Suppressor macrophage treated with lipopolysaccharide for 1 hour (primary cell): Measurements from ENCODE around the gene APOBEC3A.
"Not testable (repeated sequence)": the region's sequence is repeated elsewhere in the genome, so short reads cannot be mapped to it uniquely, and the experiment has no call there.

Source experiments
- DNase-seq, 3 donors: peaks; one replicate each; pipeline ENCODE4 v3.0.0-alpha.2; 2020 to 2022

Gene APOBEC3A

DNA sequence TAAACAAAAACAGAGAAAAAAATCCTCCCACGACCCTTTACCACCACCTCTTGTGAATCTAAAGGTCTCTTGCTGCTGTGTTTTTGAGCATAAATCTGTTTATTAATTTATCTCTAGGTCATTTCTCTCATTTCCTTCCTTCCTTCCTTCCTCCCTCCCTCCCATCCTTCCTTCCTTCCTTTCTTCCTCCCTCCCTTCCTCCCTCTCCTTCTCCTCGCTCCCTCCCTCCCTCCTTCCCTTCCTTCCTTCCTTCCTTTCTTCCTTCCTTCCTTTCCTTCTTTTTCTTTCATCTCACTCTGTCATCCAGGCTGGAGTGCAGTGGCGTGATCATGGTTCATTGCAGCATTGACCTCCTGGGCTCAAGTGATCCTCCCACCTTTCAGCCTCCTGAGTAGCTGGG is 13.5 kb upstream of the APOBEC3A start:
- DNase-seq, result no peak

DNA sequence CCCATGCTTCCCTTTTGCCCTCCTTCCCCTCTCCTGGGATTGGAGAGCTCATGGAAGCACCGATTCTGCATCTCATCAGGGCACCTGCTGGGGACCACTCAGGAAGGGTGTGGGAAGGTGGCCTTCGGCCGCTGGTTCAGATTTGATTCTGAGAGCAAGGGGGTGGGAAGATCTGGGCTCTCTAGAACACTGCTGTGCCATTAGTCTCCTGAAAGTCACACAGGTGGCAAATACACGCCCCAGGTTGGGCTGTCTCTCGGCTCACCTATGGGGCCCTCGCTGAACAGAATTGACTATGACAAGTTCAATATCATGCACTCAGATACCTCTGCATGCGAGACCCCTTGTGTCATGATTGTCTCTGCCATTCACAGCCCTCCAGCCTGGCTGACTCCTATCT is 12.8 kb upstream of the APOBEC3A start:
- DNase-seq, result no peak

DNA sequence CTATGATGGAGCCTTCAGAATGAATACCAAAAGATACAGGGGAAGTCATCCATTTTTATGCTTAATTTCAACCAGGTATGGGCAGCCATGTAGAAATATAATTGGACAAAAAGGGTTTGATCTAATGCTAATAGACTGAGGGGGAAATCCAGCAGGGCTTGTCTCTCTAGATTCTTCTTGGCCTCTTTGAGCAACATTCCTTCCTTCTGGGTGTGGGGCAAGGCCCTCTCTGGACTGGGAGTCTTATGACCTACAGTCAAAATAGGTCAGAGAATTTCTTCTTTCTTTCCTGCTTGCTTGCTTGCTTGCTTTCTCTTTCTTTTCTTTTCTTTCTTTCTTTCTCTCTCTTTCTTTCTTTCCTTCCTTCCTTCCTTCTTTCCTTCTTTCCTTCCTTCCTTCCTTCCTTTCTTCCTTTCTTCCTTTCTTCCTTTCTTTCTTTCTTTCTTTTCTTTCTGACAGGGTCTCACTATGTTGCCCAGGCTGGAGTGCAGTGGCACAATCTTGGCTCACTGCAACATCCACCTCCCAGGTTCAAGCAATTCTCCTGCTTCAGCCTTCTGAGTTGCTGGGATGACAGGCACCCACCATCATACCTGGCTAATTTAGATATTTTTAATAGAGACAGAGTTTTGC is 11.6 kb upstream of the APOBEC3A start:
- DNase-seq, result peak in 1 of 3 donors; percentile 38

DNA sequence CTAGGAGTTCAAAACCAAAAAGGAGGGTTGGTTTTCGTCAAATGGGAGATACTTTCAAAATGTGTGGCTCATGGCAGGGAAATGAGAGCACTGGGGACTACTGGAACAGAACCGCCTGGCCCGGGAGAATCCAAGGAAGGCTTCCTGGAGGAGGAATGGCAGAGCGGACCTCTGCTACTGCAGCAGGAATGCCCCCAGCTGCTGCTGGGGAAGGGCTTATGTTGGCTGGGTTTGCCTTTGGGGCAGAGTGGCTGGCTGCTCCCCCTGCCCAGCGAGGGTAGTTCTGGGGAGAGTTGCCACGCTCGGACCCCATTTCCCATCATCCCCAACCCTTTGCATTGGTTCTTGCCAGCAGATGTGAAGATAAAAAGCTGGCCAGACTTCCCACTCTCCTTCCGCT is 10.6 kb upstream of the APOBEC3A start:
- no peak for DNase-seq

DNA sequence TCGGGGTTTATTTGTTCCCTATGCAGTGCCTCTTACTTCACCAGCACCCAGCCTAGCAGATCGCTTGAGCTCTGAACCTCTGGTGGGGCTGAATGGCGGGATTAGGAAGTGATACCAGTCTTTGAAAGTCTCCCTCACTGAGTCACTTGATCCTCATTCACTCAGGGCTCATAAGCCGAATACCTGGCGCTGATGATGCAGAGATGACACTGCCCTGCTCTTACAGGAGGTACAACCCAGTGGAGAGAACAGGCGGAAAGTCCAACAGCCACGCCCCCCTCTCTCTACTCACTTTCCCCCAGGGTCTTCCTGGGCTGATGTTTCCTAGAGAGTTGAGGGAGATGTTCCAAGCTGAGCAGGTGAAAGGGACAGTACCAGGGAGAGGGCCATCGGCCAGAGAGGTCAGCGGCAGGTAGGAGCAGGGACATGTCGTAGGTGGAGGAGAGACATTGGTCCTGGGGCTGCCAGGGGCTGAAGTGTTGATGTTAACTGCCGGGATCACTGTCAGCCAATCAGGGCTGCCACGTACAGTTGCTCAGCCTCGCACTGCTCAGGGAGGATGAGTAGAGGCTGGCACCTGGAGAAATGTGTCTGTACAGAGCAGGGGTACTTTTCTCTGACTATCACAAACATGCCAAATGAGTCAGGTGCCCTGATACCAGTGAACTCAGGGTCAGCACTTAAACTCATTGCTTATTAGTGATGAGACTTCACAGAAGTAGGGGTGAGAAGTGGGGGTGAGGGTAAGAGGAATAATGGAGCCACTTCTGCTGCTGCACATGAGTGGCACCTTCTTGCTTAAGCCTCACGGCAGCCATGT is 9.9 kb upstream of the APOBEC3A start:
- DNase-seq, result peak; percentile 77 to 90 (median 87)

DNA sequence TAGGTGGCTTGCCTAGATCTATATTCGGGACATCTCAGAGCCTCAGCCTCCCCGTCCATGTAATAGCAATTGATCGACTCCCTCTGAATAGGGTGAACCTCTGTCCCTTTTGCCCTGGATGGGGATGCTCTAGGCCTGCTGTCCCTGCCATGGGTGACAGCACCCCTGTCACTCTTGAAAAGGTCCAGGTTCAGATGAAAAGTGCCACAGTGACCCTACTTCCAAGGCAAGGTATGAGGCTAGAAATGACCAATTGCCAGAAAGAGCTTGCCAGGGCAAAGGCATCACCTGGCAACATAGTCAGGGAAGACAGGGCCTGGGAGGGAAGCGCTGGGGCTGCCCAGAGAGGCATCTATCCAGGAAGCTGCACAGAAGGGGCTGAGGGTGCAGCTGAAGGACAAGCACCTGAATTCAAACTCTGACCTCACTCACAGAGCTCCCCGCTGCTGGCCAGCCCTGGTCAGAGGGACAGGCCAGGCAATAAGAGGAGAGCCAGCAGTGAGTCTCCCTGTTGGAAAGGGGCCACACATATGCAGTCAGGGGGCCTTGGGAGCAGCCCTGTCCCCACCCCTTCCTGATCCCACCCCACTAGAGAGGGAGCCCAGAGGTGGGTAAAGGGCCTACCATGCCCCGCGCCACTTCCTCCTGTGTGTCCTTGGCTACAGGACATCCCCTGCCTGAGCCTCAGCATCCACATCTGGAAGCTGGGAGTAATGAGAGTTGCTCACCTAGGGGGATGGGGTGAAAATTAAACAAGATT is 9.0 kb upstream of the APOBEC3A start:
- no peak for DNase-seq

DNA sequence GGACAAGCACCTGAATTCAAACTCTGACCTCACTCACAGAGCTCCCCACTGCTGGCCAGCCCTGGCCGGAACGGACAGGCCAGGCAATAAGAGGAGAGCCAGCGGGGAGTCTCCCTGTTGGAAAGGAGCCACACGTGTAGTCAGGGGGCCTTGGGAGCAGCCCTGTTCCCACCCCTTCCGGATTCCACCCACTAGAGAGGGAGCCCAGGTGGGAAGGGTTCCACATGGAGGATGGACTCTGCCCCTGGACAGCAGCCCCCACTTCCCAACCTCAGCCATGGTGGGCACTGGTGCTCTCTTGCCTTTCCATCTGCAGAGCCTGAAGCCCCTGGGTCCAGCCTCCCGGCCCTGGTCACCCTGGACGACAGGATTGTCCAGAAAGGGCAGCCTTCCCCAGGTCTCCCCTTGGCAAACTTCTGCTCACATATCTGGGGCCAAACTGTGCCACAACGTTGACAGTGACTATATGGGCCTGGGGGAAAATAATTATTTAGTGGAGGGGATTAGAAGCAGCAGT is 7.5 kb upstream of the APOBEC3A start:
- DNase-seq, result no peak

DNA sequence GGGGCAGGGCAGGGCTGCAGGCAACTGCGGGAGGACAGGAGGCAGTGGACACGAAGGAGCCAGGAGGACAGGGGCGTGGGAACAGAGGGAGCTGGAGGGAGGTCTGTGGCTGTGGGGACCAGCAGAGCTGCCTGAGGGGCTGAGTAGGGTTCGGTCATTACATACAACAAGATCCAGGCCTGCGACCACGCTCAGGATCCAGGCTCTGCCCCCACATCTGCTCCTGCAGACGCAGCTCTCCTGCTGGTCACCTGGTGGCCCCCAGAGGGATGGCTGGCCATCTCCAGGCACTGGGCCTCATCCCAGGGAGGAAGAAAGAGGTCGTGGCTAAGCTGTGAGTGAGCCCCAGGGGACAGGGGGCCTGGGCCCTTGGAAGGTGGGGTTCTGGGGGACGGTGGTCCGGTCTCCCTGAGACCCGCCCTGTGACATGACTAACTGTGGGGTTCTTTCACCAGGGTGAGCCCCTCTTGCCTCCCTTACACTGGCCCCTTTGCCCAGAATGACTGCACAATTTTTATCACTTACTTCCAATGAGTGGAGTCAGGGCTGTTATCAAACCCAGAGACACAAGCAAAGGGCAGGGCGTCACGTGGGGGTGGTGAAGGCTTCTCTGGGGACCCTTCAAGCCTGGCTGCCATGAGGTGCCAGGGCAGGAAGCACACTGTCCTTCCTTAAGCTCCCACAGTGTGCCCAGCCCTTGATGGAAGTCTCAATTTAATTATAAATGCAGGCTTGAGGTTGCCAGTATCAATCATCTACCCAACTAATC is 6.7 kb upstream of the APOBEC3A start:
- DNase-seq, result no peak

DNA sequence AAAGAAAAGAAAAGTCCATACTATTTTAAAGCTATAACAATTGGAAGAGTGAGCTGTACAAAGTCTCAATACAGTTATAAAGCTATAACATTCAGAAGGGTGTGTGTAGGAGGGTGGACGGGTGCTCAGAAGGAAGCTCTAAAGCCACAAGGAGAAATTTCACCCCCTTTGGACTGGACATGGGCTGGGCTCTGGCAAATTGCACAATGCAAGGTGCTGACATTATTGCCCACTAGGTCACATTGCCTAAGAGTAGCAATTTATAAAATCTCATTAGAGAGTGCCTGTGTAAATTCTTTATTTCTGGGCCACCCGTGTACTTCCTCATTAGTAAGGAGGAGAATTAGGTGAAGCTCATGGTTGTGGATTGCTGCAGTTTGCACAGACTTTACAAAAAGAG is 5.7 kb upstream of the APOBEC3A start:
- peak; percentile 68 to 82 (median 70) for DNase-seq

DNA sequence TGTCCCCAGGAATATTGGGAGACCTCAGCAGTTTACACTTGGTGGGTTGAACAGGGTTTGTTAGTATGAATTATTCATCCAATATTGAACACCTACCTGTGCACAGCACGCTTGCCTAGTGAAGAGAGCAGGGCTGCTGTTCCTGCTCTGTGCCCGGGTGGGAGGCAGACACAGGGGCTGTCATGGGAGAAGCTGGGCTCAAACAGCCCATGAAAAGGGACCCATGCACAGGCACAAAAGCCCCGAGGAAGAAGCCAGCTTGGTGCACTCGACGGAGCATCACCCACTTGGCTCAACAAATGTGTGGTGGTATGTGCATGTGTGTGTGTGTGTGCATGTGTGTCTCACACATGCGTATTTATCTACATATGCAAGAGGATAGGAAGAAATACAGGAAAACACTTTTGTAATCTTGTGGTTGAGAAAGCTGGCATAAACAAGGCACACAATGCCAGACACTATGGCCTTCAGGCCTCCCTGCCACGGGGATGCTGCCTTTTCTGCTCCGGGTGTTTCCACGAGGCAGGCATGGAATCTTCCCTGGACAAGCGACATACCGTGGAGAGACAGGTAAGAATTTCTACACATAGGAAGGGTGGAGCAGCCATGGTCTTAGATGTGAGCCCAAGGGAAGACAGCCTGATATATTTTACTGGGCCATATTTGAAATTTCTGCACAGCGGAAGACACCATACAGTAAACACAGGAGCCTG is 5.0 kb upstream of the APOBEC3A start:
- DNase-seq, result peak; percentile 38 to 60 (median 53)

DNA sequence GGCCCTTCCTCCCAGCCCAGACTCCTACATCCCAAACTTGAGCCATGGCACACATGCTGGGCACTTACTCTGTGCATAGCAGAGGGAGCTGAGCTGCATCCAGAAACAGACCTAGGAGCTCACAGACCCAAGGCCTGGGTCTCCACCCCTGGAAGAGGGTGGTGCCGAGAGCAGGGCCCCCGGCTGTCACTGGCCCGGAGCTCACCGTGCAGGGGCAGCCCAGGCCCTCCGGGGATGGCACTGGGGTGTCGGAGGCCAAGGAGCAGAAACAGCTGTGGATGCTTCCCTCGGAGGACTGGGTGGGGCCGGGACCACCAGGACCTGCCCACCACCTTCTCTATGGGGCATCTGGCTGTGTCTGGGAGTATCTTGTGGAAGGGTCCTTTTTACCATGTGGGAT is 4.3 kb upstream of the APOBEC3A start:
- DNase-seq, result no peak

DNA sequence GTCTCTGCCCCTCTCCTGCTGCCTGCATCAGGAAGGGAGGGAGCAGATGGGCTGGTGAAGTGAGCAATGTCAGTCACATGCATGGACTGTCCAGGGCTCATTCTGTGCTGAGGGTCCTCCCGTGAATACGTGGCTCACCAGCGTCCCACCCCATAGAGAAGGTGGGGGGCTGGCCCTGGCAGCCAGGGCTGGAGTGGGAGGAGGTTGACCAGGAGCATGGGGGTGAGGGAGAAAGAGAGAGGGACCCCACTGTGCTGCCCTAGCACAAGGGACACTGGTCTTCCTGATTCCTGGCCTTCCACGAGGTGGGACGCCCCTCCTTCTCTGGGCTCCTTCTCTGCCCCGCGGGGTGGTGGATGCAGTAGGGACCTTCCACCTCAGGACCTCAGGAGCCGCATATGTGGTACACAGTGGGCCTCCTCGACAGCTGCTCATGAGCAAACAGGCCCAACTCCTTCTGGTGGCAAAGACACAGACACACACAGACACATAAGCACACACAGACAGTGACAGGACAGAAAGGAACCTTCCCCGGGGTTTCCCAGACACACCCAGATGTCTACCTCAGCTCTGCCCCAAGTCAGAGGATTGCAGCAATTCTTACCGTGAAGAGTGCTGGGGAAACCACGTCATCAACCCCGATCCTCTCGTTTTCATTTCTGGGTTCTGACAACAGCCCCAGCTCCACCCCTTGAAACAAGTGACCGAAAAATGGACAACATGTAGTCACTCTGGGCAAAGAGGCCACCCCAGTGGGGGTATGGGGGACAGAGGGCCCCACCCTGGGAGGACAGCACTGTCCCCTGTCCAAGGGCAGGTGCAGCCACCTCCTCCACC is 3.6 kb upstream of the APOBEC3A start:
- peak; percentile 95 to 99 (median 98) for DNase-seq

DNA sequence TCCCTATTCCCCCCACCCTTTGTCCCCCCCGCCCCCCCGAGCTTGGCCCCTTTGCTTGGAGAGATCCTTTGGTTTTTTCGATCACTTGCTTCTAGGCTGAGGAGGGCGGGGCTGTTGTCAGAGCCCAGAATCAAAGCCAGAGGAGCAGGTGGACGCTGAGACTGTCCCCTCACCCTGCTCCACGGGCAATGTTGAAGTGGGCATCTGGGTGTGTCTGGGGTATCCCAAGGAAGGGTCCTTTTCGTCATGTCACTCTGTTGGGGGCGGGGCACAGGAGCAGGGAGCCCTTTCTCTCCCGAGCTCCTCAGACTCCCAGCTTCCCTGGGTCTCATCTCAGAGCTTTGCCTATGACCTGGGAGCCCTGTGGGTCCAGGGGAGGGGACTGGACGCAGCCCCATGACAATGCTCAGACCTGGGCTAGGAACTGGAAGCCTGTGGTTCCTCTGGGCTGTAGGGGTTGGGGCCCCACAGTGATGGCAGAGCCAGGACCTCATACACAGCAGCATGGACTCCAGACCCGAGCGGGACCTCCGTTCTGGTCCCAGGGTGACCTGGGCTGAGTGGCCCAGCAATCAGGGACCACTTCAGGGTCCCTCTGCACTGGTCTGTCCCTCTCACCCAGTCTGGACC is 2.9 kb upstream of the APOBEC3A start:
- no peak for DNase-seq

DNA sequence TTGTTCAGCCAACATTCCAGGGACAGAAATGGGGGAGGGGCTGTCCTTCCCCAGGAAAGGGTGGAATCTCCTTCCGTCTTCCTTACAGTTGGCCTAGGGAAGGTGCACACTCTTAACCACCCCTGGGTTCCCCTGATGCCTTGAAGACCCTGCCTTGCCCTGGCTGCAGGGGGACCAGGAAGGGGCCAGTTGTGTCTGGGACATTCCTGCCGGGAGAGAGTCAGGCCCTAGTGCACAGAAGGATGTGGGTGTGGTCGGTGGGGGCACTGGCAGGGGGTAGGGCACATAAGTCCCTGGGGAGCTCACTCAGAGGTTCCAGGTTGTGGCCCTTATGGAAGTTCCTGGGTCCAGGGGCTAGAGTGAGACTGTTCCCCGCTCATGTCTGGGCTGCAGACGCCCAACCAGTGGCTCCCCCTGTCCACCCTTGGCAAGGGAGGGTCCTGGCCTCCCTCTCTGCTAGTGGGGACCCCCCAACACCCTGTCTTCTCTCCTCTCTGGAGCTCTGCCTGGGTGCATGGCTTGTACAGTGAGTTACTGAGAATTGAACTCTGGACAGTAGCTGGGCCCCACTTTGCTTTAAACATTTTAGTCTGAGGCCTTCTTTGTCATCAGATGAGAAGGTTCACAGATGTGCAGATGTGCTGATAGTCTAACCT is 2.0 kb upstream of the APOBEC3A start:
- DNase-seq, result no peak

DNA sequence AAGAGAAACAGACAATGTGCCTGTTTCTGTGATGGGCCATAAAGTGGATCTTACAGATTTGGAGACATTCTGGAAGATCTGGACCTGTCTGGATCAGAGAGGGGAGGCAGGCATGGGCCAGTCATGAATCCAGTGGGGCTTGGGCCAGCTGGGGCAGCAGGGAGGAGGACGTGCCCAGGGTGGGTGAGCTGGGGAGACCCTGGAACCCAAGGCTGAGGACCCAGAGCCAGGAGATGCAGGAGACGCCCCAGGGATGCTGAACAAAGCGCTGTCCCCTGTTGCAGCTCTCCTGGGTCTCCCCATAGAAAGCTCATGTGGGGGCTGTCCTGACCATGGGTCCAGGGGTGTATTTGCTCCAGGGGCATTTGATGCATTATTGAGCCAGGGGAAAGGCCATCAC is 1.5 kb upstream of the APOBEC3A start:
- no peak for DNase-seq

DNA sequence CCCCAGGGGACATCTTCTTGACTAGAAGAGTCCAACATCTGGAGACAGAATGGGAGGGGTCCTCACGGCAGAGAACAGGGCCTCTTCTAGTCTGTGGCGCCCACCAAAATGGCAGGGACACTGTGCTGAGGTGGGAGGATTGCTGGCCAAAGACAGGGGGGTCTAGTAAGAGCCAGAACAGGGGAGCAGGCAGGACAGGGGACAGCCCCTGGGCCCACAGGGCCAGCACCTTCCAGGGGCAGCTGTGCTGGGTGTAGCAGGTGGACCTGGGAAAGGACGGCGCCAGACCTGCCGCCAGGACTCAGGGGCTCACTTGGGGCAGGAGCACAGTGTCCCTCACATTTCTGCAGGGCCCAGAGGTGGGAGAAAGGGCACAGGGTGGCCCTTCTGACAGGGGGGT is 858 bp upstream of the APOBEC3A start:
- no peak for DNase-seq

DNA sequence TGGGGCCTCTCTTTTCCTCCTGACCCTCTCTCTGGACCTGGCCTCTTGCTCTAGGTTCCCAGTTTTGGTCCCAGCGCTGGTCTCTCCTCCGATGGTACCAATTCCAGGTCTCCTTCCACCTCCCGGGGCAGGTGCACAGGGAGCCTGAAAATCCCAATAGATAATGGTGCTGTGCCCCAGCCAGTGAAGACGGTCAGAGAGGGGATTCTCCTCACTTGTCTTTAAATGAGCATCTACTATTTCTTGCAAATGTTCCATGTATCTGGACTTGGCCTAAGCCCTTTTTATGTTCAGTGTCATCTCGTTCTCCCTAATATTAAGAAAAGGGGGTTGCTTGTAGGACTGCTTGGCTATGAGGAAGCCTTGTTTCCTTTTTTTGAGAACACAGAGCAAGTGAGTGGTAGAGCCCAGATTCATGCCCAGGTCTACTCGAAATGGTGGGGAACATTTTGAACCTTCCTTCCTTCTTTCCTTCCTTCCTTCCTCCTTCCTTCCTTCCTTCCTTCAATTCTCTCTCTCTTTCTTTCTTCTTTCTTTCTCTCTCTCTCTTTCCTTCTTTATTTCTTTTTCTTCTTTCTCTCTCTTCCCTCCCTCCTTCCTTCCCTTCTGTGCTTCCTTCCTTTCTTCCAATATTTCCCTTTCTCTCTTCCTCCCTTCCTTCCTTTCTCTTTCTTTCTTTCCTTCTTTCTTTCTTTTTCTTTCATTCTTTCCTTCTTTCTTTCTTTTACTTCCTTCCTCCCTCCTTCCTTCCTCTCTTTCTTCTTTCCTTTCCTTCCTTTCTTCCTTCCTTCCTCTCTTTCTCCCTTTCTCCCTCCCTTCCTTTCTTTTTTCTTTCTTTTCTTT is 620 bp downstream of the APOBEC3A start:
- peak in 2 of 3 donors; percentile 52 to 58 for DNase-seq

DNA sequence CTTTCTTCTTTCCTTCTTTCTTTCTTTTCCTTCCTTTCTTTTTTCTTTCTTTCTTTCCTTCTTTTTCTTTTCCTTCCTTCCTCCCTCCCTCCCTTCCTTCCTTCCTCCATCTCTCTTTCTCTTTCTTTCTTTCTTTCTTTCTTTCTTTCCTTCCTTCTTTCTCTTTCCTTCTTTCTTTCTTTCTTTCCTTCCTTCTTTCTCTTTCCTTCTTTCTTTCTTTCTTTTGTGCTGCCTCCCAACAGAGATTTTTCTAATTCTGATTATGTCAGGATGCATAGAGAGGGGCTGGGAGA is 1.2 kb downstream of the APOBEC3A start:
- DNase-seq, result not testable (repeated sequence)

DNA sequence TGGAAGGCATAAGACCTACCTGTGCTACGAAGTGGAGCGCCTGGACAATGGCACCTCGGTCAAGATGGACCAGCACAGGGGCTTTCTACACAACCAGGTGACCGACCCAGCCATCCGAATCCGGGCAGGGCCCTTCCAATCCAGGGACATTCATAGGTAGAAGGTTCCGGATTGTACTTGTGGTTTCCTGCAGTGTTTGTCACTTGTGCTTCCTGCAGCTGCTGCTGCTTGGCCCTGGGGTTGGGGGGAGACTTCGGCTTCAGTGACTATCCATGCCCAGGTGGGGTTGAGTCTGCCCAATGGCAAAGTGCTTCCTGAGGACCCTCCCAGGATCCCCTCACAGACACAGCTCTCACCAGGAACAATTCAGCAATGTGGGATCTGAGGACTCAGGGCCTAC is 2.2 kb downstream of the APOBEC3A start:
- no peak for DNase-seq
